ENCODE results near the gene DPP7.

DPP7 gene

GRCh38 chr9:137110911-137111787 is 3.4 kb downstream of the DPP7 start:
- no peak for DNase-seq

DNA sequence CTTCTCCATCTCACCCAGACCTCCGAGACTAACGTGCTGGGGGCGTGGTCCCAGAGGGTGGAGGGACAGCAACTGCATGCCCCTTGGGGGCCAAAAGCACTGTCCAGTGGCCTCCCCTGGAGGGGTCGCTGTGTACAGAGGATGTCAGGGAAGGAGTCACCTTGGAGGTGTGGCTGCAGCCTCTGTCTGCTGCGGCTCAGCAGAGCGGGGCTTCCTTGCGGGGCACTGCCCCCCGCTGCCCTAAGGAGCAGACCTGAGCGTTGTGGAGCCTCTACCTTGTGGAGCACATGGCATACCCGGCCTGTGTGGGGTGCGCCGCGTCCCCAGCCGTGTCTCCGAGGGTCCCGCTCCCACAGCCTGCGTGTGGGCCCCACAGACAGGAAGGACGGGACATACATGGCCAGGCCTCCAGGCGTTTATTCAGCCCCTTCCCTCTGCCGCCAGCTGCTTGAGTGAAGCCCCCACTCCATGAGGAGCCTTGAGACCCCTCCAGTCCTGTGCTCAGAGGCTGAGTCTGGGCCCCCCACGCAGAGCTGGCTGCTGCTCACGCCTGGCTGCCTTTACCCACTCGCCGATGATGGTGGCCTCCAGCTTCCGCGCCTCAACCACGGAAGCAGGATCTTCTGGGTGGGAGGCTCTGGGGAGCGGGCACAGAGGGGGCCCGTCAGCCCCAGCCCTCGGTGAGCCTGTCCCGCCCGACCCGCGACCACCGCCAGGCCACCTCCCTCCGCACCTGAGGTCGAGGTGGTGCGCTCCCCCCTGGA is 4.2 kb downstream of the DPP7 start:
- no peak for DNase-seq

GRCh38 chr9:137109250-137110146 is 5.0 kb downstream of the DPP7 start:
- no peak for DNase-seq

DNA sequence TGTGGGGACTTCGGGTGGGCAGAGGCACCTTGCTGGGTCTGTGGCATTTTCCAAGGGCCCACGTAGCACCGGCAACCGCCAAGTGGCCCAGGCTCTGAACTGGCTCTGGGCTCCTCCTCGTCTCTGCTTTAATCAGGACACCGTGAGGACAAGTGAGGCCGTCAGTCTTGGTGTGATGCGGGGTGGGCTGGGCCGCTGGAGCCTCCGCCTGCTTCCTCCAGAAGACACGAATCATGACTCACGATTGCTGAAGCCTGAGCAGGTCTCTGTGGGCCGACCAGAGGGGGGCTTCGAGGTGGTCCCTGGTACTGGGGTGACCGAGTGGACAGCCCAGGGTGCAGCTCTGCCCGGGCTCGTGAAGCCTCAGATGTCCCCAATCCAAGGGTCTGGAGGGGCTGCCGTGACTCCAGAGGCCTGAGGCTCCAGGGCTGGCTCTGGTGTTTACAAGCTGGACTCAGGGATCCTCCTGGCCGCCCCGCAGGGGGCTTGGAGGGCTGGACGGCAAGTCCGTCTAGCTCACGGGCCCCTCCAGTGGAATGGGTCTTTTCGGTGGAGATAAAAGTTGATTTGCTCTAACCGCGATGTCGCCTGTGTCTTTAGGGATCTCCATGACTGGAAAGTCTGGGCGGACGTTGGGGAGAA is 5.8 kb downstream of the DPP7 start:
- no peak for DNase-seq

DNA sequence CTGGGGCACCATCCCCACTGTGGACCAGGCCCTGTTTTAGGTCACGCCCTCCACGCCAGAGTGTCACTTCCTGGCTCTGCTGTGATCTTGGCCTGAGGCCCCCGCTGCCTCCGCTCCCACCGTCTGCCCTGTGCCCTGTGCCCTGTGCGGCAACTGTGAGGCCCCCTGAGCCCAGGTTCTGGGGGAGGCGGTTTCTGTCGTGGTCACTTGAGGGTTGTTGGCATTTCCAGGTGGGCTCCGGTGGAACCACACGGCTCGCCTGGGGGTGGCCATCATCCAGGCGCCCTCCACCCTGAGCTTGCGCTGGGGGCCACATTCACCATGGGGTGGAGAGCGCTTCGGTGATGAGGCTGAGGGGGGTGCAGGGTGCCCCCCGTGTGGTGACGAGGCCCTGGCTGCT is 6.6 kb downstream of the DPP7 start:
- no peak for DNase-seq

GRCh38 chr9:137107312-137107921 is 7.1 kb downstream of the DPP7 start:
- DNase-seq = no peak

DNA sequence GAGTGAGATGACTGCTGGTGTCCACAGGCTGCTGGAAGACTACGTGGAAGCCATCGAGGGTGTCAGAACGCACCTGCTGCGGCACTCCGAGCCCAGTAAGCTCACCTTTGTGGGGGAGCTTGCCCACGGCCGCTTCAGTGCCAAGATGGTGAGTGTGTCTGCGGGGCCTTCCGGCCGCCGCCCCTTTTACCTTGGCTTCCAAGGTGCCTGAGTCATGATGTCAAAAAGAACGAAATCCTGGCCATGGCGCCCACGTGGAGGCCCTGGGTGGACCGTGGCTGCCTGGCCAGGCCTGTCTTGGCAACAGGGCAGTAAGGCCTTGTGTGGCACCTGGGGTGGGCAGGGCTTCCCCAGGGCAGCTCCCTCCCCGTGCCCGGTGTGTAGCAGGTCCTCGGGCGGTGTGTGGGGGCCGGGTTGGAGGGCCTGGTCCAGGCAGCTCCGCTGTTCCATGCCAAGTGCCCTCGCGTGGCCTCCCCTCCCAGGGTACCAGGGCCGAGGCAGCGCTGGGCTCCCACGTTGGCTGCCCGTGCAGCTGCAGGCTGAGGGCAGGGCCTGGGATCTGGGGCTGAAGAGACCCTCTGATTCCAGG is 7.8 kb downstream of the DPP7 start:
- no peak for DNase-seq

DNA sequence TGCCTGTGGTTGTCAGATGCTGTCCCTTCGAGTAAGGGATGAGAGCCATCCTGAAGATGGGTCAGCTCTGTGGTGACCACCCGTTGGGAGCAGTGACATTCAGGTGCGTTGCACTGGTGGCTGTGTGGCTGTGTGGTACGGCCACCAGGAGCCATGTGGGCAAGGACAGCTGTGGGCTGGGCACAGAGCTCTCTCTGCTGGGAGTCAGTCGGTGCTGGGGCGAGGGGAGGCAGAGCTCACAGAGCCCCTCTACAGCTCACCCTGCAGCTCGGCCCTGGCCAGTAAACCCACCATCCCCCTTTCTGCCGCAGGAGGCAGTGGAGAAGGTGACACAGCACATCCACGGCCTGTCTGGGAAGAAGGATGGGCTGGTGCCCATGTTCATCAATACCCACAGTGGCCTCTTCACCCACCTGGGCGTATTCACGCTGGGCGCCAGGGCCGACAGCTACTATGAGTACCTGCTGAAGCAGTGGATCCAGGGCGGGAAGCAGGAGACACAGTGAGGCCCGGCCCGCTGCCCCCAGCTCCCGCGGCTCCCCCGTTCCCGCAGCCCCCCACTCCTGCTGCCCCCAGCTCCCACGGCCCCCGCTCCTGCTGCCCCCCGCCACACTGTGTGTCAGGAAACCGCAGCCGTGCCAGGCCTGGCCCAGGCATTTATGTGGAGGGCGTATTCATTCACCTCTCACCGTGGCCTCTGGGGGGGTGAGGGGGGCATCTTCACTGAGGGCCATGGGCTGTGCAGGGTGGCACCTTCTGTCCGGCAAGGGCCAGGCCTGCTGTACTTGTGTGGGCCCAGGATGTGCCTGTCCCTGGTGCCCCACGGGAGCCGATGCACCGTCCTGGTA is 8.5 kb downstream of the DPP7 start:
- DNase-seq = no peak

GRCh38 chr9:137103206-137103999 is 11.1 kb downstream of the DPP7 start:
- no peak for DNase-seq

DNA sequence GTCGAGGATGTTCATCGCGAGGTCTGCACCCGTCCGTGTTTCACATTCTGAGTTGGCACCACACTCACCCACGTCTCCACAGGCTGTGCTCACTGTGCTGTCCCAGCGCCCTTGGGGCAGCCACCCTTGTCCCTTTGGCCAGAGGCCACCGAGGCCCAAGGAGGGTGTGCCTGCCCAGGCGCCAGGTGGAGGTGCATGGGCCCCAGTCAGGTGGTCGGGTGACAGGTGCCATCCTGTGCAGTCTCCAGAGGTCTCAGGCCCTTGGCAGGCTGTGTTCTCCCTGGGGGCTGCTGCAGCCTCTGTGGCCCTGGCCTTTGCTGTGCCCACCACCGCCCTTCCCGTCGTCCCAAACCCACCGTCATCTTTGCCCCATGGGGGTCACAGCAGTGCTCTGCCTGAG is 15.3 kb downstream of the DPP7 start:
- DNase-seq = no peak

- no peak for DNase-seq
These were observed 16.6 kb downstream of the DPP7 start for GRCh38 chr9:137097761-137098462.

DNA sequence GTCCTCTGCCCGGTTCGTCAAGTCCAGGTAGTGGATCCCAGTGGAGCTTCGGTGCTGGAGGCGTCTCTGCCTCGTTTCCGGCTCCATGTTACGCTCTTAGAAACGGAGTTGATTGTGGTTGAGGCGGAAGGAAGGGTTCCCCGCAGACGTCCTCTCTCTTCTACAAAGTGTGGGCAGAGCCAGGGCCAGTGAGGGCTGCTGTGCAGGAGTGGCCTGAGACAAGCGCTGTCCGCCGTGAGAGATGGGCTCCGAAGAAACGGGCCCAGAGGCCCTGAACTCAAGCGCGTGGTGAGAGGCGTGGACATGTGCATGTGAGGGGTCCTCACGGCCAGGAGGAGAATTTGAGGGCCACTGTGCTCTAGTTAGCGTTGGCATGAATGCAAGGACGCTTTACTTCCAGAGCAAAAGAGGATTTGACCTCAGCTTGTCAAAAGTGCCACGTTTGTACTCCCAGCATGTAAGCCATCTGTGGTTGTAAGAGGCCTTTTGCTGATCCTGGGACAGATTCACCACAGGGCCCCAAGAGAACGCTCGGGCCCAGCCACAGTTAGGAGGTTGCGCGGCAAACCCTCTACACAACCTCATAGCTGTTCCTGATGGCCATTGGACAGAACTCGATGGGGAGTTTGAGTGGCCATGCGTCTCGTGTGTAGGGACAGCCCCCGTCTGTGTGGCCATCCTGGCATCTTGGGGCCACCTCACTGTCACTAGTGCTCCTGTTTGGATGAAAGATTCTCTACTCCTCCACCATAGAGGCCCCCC is 17.6 kb downstream of the DPP7 start:
- DNase-seq = no peak

DNA sequence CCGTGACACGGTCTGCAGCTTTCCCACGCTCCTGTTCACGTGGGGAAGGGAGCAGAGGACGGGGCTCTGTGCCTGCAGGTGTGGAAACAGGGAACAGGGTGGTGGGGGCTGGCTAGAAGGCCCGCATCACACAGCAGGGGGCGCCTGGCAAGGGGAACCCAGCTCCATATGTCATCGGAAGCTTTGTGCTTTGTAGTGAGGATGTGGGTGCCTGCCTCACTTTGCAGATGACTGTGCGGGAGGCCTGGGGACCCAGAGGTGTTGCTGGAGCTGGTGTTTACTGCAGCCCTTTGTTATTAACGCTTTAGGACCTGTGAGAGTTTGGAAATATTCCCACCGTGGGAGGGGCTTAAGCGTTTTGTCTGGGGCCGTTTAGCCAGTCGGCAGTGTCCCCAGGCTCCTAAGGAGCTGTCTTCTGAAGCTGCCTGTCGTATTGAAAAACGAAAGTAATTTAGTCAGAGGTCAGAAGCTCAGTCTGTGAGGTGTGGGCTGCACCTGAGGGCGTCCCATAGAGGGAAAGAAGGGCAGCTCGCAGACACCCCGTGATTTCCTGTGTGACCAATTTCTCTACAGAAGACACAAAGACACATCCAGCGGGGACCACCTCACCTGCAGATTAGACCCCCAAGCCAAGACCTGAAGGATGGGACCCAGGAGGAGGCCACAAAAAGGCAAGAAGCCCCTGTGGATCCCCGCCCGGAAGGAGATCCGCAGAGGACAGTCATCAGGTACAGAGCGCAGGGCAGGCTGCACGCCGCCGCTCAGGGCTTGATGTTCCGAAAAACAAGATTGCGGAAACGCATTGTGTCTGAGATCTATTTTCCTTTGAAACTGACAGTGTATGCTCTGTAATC is 18.6 kb downstream of the DPP7 start:
- peak; percentile 87 for DNase-seq

- no peak for DNase-seq
These were observed 25.1 kb downstream of the DPP7 start for GRCh38 chr9:137089232-137089947.

DNA sequence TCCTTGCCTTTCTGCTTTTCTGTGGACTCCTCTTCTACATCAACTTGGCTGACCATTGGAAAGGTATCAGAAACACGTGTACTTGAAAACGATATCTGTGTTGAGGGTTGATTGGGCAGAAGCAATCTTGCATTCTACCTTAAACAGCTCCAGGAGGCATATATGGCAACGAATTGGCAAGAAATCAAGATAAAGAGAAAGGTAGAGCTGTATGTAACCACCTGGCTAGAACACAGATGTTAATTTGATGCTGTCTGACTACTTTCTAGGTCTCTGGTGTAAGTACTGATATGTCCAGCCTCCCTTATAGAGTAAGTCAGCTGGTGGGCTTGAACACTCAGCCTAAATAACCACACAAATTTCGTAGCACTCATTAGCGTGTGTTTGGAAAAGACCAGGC is 26.4 kb downstream of the DPP7 start:
- no peak for DNase-seq

DNA sequence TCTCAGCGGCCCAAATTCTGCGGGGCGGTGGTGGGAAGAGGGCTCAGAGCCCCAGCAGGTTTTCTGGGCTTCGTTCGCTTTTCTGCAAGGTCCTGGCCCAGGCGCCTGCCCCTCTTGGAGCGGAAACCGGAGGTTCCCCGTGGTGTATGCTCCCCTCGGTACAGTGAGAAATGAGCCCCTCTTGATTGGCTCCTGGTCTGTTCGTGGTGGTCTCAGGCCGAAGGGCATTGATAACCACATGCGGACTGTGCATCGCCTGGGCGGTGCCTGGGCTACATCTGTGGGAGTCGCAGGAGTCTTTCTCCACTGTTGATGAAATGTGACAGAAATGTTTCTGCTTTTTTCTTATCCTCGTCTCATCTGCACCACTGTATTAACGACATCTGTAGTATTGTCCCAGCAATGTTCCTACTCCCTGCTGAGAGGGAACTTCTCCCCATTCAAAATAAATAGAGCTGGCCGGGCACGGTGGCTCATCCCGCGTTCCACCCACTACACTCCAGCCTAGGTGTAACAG is 27.1 kb downstream of the DPP7 start:
- DNase-seq = no peak

Measured in activated naive CD4-positive, alpha-beta T cell treated with Interleukin-2 at 50 U/mL for 16 hours (primary cell).